Measurements from ENCODE around the gene KRTAP19-7. TPM values are rescaled to one million over a fixed set of nuclear protein-coding genes. Genes with fewer than 3 reads are reported as not detected.

Gene KRTAP19-7
- total RNA-seq, 1 experiment from 2014 or later, result not detected

- H3K4me1 ChIP-seq (ENCODE audit: control insufficient read depth, insufficient read depth, low read length), result no peaks in the 10 kb centered on the region
- ATAC-seq, result no peak
- CTCF ChIA-PET, result no interaction called here
- in situ Hi-C loops (cut with HindIII; ENCODE audit: low pct_unique_long_range_greater_than_20kb, low sequenced_read_pairs), result no loop called here
- H3K4me3 ChIP-seq (ENCODE audit: low read depth in 2 of 2, low read length in 2 of 2), result no peak overlapping the region
- no peaks in the 10 kb centered on the region for H3K27me3 ChIP-seq (ENCODE audit: control insufficient read depth, insufficient read depth, low read length)
- H3K36me3 ChIP-seq (ENCODE audit: control insufficient read depth, insufficient read depth, low read length), result no peaks in the 10 kb centered on the region
- POLR2A ChIA-PET, result no interaction called here
- TF ChIP-seq REST (IDR thresholded peaks at IDR 0.05; ENCODE audit: insufficient read depth in 1 of 2, low read depth in 2 of 2, low read length in 1 of 2), result no peak
- TF ChIP-seq CTCF (IDR thresholded peaks at IDR 0.05), result no peak
- TF ChIP-seq SIN3A (IDR thresholded peaks at IDR 0.05; ENCODE audit: borderline replicate concordance, insufficient read depth, low read depth, low read length), result no peak
- TF ChIP-seq TCF7L2 (IDR thresholded peaks at IDR 0.05; ENCODE audit: low read depth, low read length), result no peak
- no peak for TF ChIP-seq POLR2AphosphoS5 (IDR thresholded peaks at IDR 0.05; ENCODE audit: low read depth, low read length)
- intact Hi-C loops (cut with micrococcal nuclease; ENCODE audit: unreplicated experiment), result no loop called here
- H3K9me3 ChIP-seq (ENCODE audit: control insufficient read depth, insufficient read depth, low read depth, low read length), result no peaks in the 10 kb centered on the region
- no peak overlapping the region for H3K27ac ChIP-seq (ENCODE audit: low read length)
- no TSS peak for BruUV-seq (replicated peaks)
- DNase-seq (ENCODE audit: low read depth, low spot score), result no peak
These were observed 6.0 kb downstream of the KRTAP19-7 start for GRCh38 chr21:30555095-30555494.

- no TSS peak for BruUV-seq (replicated peaks)
- TF ChIP-seq CTCF (IDR thresholded peaks at IDR 0.05), result no peak
- no peak for TF ChIP-seq TCF7L2 (IDR thresholded peaks at IDR 0.05; ENCODE audit: low read depth, low read length)
- no peak for TF ChIP-seq POLR2AphosphoS5 (IDR thresholded peaks at IDR 0.05; ENCODE audit: low read depth, low read length)
- no peak for TF ChIP-seq REST (IDR thresholded peaks at IDR 0.05; ENCODE audit: insufficient read depth in 1 of 2, low read depth in 2 of 2, low read length in 1 of 2)
- TF ChIP-seq SIN3A (IDR thresholded peaks at IDR 0.05; ENCODE audit: borderline replicate concordance, insufficient read depth, low read depth, low read length), result no peak
- no peak for ATAC-seq
- no peak overlapping the region for H3K4me3 ChIP-seq (ENCODE audit: low read depth in 2 of 2, low read length in 2 of 2)
- no peak overlapping the region for H3K27ac ChIP-seq (ENCODE audit: low read length)
- POLR2A ChIA-PET, result no interaction called here
- H3K27me3 ChIP-seq (ENCODE audit: control insufficient read depth, insufficient read depth, low read length), result no peaks in the 10 kb centered on the region
- in situ Hi-C loops (cut with HindIII; ENCODE audit: low pct_unique_long_range_greater_than_20kb, low sequenced_read_pairs), result no loop called here
- no peak for DNase-seq (ENCODE audit: low read depth, low spot score)
- intact Hi-C loops (cut with micrococcal nuclease; ENCODE audit: unreplicated experiment), result no loop called here
- CTCF ChIA-PET, result no interaction called here
- no peaks in the 10 kb centered on the region for H3K36me3 ChIP-seq (ENCODE audit: control insufficient read depth, insufficient read depth, low read length)
- no peaks in the 10 kb centered on the region for H3K4me1 ChIP-seq (ENCODE audit: control insufficient read depth, insufficient read depth, low read length)
- H3K9me3 ChIP-seq (ENCODE audit: control insufficient read depth, insufficient read depth, low read depth, low read length), result no peaks in the 10 kb centered on the region
These were observed 8.3 kb downstream of the KRTAP19-7 start for GRCh38 chr21:30552782-30553181.

Measured in Panc1 (cell line).